H9 (cell line): ENCODE data around the gene ACRV1. TPM values are rescaled to one million over a fixed set of nuclear protein-coding genes. Genes with fewer than 3 reads are reported as not detected.

ENCODE experiments used
- DNase-seq: peaks from one replicate; pipeline ENCODE4 v3.0.0-alpha.2; 2017
- H2AFZ ChIP-seq: one replicate; pipeline ENCODE4 v1.6.1; 2013; ENCODE audit warnings: mild to moderate bottlenecking, low read length, control low read depth, moderate library complexity
- H2AK5ac ChIP-seq: 2 replicates; pipeline ENCODE4 v1.6.1; 2013; ENCODE audit warnings: low read length, control low read depth, mixed read lengths; ENCODE audit not compliant: insufficient read length
- H2BK120ac ChIP-seq: one replicate; pipeline ENCODE4 v1.6.1; 2013; ENCODE audit warnings: low read depth, mild to moderate bottlenecking, low read length, control low read depth, inconsistent platforms; ENCODE audit not compliant: poor library complexity, severe bottlenecking
- H2BK12ac ChIP-seq: 2 replicates; pipeline ENCODE4 v1.6.1; 2013; ENCODE audit warnings: low read length, control low read depth, mixed read lengths, low read depth; ENCODE audit not compliant: insufficient read length
- H2BK15ac ChIP-seq: 2 replicates; pipeline ENCODE4 v1.6.1; 2013; ENCODE audit warnings: low read depth, low read length, control low read depth
- H2BK20ac ChIP-seq: one replicate; pipeline ENCODE4 v1.6.1; 2013; ENCODE audit warnings: low read depth, mild to moderate bottlenecking, low read length, control low read depth, inconsistent platforms; ENCODE audit not compliant: poor library complexity, severe bottlenecking
- H2BK5ac ChIP-seq: 2 replicates; pipeline ENCODE4 v1.6.1; 2013; ENCODE audit warnings: low read length, control low read depth, mixed read lengths; ENCODE audit not compliant: insufficient read length
- H3K14ac ChIP-seq: 2 replicates; pipeline ENCODE4 v1.6.1; 2013; ENCODE audit warnings: low read length, control low read depth; ENCODE audit not compliant: insufficient read depth
- H3K18ac ChIP-seq: 2 replicates; pipeline ENCODE4 v1.6.1; 2013; ENCODE audit warnings: low read depth, mild to moderate bottlenecking, mixed read lengths, low read length, control low read depth; ENCODE audit not compliant: insufficient read length
- H3K23ac ChIP-seq: 2 replicates; pipeline ENCODE4 v1.6.1; 2013; ENCODE audit warnings: low read length, control low read depth, mixed read lengths, low read depth; ENCODE audit not compliant: insufficient read length
- H3K23me2 ChIP-seq: 2 replicates; pipeline ENCODE4 v1.6.1; 2013; ENCODE audit warnings: low read depth, mild to moderate bottlenecking, mixed read lengths, low read length, control low read depth; ENCODE audit not compliant: insufficient read length, poor library complexity, severe bottlenecking
- H3K27ac ChIP-seq: 2 replicates; pipeline ENCODE4 v1.5.1; 2013; ENCODE audit warnings: low read length, control low read depth, mixed read lengths, low read depth; ENCODE audit not compliant: insufficient read length
- H3K27me3 ChIP-seq: 2 replicates; pipeline ENCODE4 v1.6.1; 2013; ENCODE audit warnings: low read length, control low read depth, inconsistent platforms; ENCODE audit not compliant: insufficient read depth
- H3K4ac ChIP-seq: 2 replicates; pipeline ENCODE4 v1.6.1; 2013; ENCODE audit warnings: low read depth, mild to moderate bottlenecking, control low read depth, inconsistent platforms, low read length, moderate library complexity
- H3K4me1 ChIP-seq: 2 replicates; pipeline ENCODE4 v1.6.1; 2013; ENCODE audit warnings: low read length, control low read depth, inconsistent platforms; ENCODE audit not compliant: insufficient read depth
- H3K4me2 ChIP-seq: 2 replicates; pipeline ENCODE4 v1.6.1; 2013; ENCODE audit warnings: low read length, control low read depth, mixed read lengths; ENCODE audit not compliant: insufficient read length, insufficient read depth
- H3K56ac ChIP-seq: 2 replicates; pipeline ENCODE4 v1.6.1; 2013; ENCODE audit warnings: low read depth, mild to moderate bottlenecking, mixed read lengths, low read length, control low read depth; ENCODE audit not compliant: insufficient read length
- H3K79me1 ChIP-seq: 2 replicates; pipeline ENCODE4 v1.6.1; 2013; ENCODE audit warnings: low read depth, mild to moderate bottlenecking, moderate library complexity, low read length, control low read depth, inconsistent platforms; ENCODE audit not compliant: insufficient read depth, poor library complexity, severe bottlenecking
- H3K79me2 ChIP-seq: 2 replicates; pipeline ENCODE4 v1.6.1; 2013; ENCODE audit warnings: low read length, control low read depth, inconsistent platforms; ENCODE audit not compliant: insufficient read depth
- H3K9ac ChIP-seq: 2 replicates; pipeline ENCODE4 v1.6.1; 2013; ENCODE audit warnings: low read length, control low read depth, mixed read lengths; ENCODE audit not compliant: insufficient read length; ENCODE audit errors: extremely low read depth
- H3K9me3 ChIP-seq: one replicate; pipeline ENCODE4 v1.6.1; 2013; ENCODE audit warnings: low read depth, low read length, inconsistent platforms; ENCODE audit not compliant: control insufficient read depth
- H3T11ph ChIP-seq: one replicate; pipeline ENCODE4 v1.6.1; 2013; ENCODE audit warnings: mild to moderate bottlenecking, low read length, control low read depth, inconsistent platforms
- H4K20me1 ChIP-seq: one replicate; pipeline ENCODE4 v1.6.1; 2013; ENCODE audit not compliant: control insufficient read depth, insufficient read length, insufficient read depth
- H4K5ac ChIP-seq: 2 replicates; pipeline ENCODE4 v1.6.1; 2013; ENCODE audit warnings: low read depth, mild to moderate bottlenecking, mixed read lengths, low read length, control low read depth; ENCODE audit not compliant: insufficient read length
- H4K8ac ChIP-seq: replicated peaks from 2 replicates; pipeline ENCODE4 v1.6.1; 2013; ENCODE audit warnings: low read length, control low read depth, mixed read lengths, low read depth; ENCODE audit not compliant: insufficient read length
- H4K91ac ChIP-seq: 2 replicates; pipeline ENCODE4 v1.6.1; 2013; ENCODE audit warnings: low read depth, mild to moderate bottlenecking, moderate library complexity, mixed read lengths, low read length, control low read depth; ENCODE audit not compliant: insufficient read length
- H3K27ac Mint-ChIP-seq, 3 experiments: 2 replicates in 2 of 3; 3 replicates in 1 of 3; pipeline ENCODE4 v1.8.0; 2020 to 2021; ENCODE audit warnings: mixed read lengths in 3 of 3, mild to moderate bottlenecking in 1 of 3, moderate library complexity in 1 of 3
- H3K27me3 Mint-ChIP-seq: 2 replicates; pipeline ENCODE4 v1.8.0; 2021; ENCODE audit warnings: low read depth, mild to moderate bottlenecking, moderate library complexity, mixed read lengths
- H3K36me3 Mint-ChIP-seq, 3 experiments: 2 replicates in 2 of 3; 3 replicates in 1 of 3; pipeline ENCODE4 v1.8.0; 2020 to 2021; ENCODE audit warnings: low read depth in 3 of 3, mixed read lengths in 3 of 3; ENCODE audit not compliant: insufficient read depth in 1 of 3
- H3K4me1 Mint-ChIP-seq, 2 experiments: 2 replicates each; pipeline ENCODE4 v1.8.0; 2020; ENCODE audit warnings: mixed read lengths in 2 of 2
- H3K4me3 Mint-ChIP-seq, 2 experiments: 2 replicates in 1 of 2; 3 replicates in 1 of 2; pipeline ENCODE4 v1.8.0; 2020 to 2021; ENCODE audit warnings: mild to moderate bottlenecking in 2 of 2, mixed read lengths in 2 of 2, moderate library complexity in 1 of 2
- H3K9me3 Mint-ChIP-seq, 2 experiments: 2 replicates in 1 of 2; 3 replicates in 1 of 2; pipeline ENCODE4 v1.8.0; 2020; ENCODE audit warnings: mild to moderate bottlenecking in 2 of 2, mixed read lengths in 2 of 2, moderate library complexity in 1 of 2
- CTCF ChIP-seq: fragments of 200-600 bp; sonication (generic); conservative IDR thresholded peaks from 3 replicates; pipeline ENCODE4 v1.8.0; 2021; ENCODE audit warnings: antibody characterized with exemption, mild to moderate bottlenecking
- WGBS: extraction: QIAGEN DNeasy Blood & Tissue Kit; methylation state at CpG from one replicate; pipeline ENCODE4 v1.1.7; 2013; ENCODE audit warnings: missing lambda C conversion rate, low lambda C conversion rate, mixed read lengths; ENCODE audit not compliant: insufficient read length; ENCODE audit errors: extremely low coverage; 5-methylcytosine and 5-hydroxymethylcytosine counted together
- total RNA-seq: library from RNA; stranded (reverse); gene quantifications from 2 replicates; pipeline ENCODE4 v1.2.1, GENCODE V29; 2021

ACRV1 gene
- total RNA-seq, 1 experiment from 2014 or later, result not detected

DNA sequence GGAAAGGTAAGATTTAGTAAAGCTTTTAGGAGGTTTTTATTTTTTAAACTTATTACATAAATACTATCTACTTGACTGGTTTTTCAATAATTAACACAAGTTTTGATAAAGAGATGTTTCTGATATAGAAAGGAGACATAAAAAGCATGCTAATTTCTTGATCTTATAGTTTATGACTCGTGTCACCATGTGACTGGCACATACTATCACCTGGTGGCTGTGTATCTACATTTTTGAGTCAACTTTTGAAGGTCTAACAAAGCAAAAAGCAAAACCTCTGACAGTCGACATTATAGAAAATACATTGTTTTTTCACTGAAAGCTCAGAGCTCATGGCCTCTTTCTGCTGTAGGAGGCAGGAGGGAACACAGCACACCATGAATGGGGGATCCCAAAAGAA lies 810 bp downstream of the ACRV1 start:
- Histone ChIP-seq H3K27ac (no peak overlapping the region), H3K18ac (no peak overlapping the region), H3K27me3 (no peaks in the 10 kb centered on the region), H3K79me1 (no peaks in the 10 kb centered on the region), H3K4me2 (no peak overlapping the region), H2BK12ac (no peak overlapping the region), H4K20me1 (no peaks in the 10 kb centered on the region), H3K79me2 (no peaks in the 10 kb centered on the region), H2AK5ac (no peak overlapping the region), H4K91ac (no peak overlapping the region), H3K4ac (no peak overlapping the region), H3K23ac (no peak overlapping the region), H3K23me2 (no peaks in the 10 kb centered on the region), H2BK5ac (no peak overlapping the region), H3K4me1 (no peaks in the 10 kb centered on the region), H2BK120ac (no peak overlapping the region), H3K9me3 (no peaks in the 10 kb centered on the region), H3K9ac (no peak overlapping the region), H3T11ph (no peak overlapping the region), H2BK15ac (no peak overlapping the region), H4K5ac (no peak overlapping the region), H4K8ac (no peak overlapping the region), H2BK20ac (no peak overlapping the region), H2AFZ (no peak overlapping the region), H3K14ac (no peak overlapping the region), H3K56ac (no peak overlapping the region)
- no peak for TF ChIP-seq CTCF
- Mint-ChIP-seq H3K27ac (no peak overlapping the region), H3K9me3 (no peaks in the 10 kb centered on the region), H3K36me3 (peaks cover 26 to 47% (median 41%) of the 10 kb centered on the region in 3 experiments; a peak in 6 of 7 replicates), H3K27me3 (no peaks in the 10 kb centered on the region), H3K4me3 (no peak overlapping the region), H3K4me1 (peaks cover 5 to 7% of the 10 kb centered on the region in 2 experiments)
- no CpG with 5 or more reads among the region's 2 CpGs for WGBS
- DNase-seq, result no peak
